Ishikawa (cell line): ENCODE data around the gene HOXB4.

Experiments used
- CEBPB ChIP-seq: IDR thresholded peaks from 2 replicates; pipeline ENCODE4 v1.6.1; 2012
- EGR1 ChIP-seq: IDR thresholded peaks from 2 replicates; pipeline ENCODE4 v1.6.1; 2012
- EP300 ChIP-seq: IDR thresholded peaks from 2 replicates; pipeline ENCODE4 v1.6.1; 2012; ENCODE audit warnings: borderline replicate concordance
- FOXM1 ChIP-seq: IDR thresholded peaks from 2 replicates; pipeline ENCODE4 v1.6.1; 2012; ENCODE audit warnings: low read depth, borderline replicate concordance
- NFIC ChIP-seq: IDR thresholded peaks from 2 replicates; pipeline ENCODE4 v1.6.1; 2012
- RAD21 ChIP-seq: IDR thresholded peaks from 2 replicates; pipeline ENCODE4 v1.6.1; 2012; ENCODE audit warnings: low read depth
- TAF1 ChIP-seq: IDR thresholded peaks from 2 replicates; pipeline ENCODE4 v1.6.1; 2012; ENCODE audit warnings: low read depth, mild to moderate bottlenecking
- ZBTB7A ChIP-seq: IDR thresholded peaks from 2 replicates; pipeline ENCODE4 v1.6.1; 2012; ENCODE audit warnings: low read depth
- TF ChIP-seq, protein P1 (sequence below): IDR thresholded peaks from 2 replicates; pipeline ENCODE4 v1.6.1; 2012; ENCODE audit warnings: low read depth, mild to moderate bottlenecking
- TF ChIP-seq, protein P2 (sequence below): IDR thresholded peaks from 2 replicates; pipeline ENCODE4 v1.6.1; 2012
- TF ChIP-seq, protein P3 (sequence below): IDR thresholded peaks from 2 replicates; pipeline ENCODE4 v1.6.1; 2012

DNA sequence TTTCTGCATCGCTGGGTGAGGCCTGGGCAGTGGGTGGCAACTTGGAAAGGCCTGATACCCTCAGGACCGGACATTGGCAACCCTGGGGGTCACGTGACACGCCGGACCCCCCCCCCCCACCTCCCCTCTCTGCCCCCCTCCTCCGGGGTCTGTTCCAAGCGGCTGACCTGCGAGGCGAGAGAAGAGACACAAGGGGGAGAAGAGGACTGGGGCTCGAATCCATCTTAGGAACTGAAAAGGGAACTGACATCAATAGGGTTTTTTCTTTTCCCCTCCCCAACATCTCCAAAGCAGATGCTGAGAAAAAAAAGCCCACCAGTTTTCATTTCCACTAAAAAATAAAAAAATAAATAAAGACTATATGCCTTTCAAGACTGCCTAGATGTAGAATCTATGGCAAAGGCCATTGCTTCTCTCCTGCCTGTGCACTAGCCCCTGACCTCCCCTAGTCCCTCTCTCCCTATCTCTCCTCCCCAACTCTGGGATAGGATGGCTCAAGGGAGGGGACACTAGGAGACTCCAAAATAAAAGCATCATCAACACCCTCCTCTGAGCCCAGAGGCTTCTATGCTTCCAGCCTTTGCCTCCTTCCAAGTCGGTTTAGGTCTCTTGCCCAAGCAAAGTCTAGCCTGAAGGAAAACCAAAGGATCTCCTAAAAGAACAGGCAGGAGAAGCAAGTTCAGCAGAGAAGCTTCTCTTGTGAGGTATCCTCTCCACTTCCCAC lies 25.5 kb downstream of the HOXB4 start:
- TF ChIP-seq, protein P1, sequence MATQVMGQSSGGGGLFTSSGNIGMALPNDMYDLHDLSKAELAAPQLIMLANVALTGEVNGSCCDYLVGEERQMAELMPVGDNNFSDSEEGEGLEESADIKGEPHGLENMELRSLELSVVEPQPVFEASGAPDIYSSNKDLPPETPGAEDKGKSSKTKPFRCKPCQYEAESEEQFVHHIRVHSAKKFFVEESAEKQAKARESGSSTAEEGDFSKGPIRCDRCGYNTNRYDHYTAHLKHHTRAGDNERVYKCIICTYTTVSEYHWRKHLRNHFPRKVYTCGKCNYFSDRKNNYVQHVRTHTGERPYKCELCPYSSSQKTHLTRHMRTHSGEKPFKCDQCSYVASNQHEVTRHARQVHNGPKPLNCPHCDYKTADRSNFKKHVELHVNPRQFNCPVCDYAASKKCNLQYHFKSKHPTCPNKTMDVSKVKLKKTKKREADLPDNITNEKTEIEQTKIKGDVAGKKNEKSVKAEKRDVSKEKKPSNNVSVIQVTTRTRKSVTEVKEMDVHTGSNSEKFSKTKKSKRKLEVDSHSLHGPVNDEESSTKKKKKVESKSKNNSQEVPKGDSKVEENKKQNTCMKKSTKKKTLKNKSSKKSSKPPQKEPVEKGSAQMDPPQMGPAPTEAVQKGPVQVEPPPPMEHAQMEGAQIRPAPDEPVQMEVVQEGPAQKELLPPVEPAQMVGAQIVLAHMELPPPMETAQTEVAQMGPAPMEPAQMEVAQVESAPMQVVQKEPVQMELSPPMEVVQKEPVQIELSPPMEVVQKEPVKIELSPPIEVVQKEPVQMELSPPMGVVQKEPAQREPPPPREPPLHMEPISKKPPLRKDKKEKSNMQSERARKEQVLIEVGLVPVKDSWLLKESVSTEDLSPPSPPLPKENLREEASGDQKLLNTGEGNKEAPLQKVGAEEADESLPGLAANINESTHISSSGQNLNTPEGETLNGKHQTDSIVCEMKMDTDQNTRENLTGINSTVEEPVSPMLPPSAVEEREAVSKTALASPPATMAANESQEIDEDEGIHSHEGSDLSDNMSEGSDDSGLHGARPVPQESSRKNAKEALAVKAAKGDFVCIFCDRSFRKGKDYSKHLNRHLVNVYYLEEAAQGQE, result no peak
- TF ChIP-seq RAD21, result no peak
- no peak for TF ChIP-seq NFIC
- TF ChIP-seq, protein P2, sequence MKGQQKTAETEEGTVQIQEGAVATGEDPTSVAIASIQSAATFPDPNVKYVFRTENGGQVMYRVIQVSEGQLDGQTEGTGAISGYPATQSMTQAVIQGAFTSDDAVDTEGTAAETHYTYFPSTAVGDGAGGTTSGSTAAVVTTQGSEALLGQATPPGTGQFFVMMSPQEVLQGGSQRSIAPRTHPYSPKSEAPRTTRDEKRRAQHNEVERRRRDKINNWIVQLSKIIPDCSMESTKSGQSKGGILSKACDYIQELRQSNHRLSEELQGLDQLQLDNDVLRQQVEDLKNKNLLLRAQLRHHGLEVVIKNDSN, result no peak
- TF ChIP-seq CEBPB, result no peak
- TF ChIP-seq EP300, result no peak
- no peak for TF ChIP-seq FOXM1
- TF ChIP-seq EGR1, result no peak
- no peak for TF ChIP-seq ZBTB7A
- TF ChIP-seq, protein P3, sequence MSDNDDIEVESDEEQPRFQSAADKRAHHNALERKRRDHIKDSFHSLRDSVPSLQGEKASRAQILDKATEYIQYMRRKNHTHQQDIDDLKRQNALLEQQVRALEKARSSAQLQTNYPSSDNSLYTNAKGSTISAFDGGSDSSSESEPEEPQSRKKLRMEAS, result no peak
- no peak for TF ChIP-seq TAF1
